Transverse colon (tissue), 3 donors: ENCODE data around the gene SEC24C.
"Not testable (repeated sequence)": the region's sequence is repeated elsewhere in the genome, so short reads cannot be mapped to it uniquely, and the experiment has no call there.

Experiments
- EP300 ChIP-seq: sonication (generic); formaldehyde crosslinking; IDR thresholded peaks from one replicate; pipeline ENCODE4 v1.6.1; 2017; ENCODE audit warnings: antibody characterized with exemption, low read depth
- POLR2A ChIP-seq: fragments of 450-650 bp; IDR thresholded peaks from one replicate; pipeline ENCODE4 v1.6.1; 2016; ENCODE audit warnings: antibody characterized with exemption, mild to moderate bottlenecking, moderate library complexity
- TF ChIP-seq, protein P1 (sequence below), 5 experiments: fragments of 200-600 bp in 3 of 5; fragments of 450-650 bp in 2 of 5; sonication (generic) in 3 of 5; IDR thresholded peaks; 1 replicate in 2 of 5; 2 replicates in 3 of 5; pipeline ENCODE4 v1.5.1; 2016 to 2017; ENCODE audit warnings: antibody characterized with exemption in 5 of 5, inconsistent platforms in 3 of 5, mild to moderate bottlenecking in 2 of 5, moderate library complexity in 1 of 5

DNA sequence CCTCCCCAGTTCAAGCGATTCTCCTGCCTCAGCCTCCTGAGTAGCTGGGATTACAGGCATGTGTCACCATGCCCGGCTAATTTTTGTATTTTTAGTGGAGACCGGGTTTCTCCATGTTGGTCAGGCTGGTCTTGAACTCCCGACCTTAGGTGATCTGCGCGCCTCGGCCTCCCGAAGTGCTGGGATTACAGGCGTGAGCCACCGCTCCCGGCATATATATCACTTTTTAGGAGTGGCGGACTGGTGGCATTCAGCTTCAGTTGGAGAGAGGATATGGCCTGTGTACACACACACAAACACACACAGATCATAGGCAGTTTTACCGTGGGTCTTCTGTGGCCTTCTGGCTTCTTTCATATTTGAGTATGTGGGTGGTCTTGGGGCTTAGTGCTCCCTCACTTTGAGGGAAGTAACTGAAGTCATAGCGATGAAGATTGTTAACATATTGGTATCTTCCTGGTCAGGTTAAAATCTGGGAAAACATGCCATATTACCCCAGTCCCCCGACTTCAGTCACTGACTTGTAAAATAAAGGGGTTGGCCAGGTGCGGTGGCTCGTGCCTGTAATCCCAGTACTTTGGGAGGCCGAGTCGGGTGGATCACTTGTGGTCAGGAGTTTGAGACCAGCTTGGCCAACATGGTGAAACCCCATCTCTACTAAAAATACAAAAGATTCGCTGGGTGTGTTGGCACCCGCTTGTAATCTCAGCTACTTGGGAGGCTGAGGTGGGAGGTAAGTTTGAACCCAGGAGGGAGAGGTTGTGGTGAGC is 43.0 kb downstream of the SEC24C start:
- TF ChIP-seq, protein P1, sequence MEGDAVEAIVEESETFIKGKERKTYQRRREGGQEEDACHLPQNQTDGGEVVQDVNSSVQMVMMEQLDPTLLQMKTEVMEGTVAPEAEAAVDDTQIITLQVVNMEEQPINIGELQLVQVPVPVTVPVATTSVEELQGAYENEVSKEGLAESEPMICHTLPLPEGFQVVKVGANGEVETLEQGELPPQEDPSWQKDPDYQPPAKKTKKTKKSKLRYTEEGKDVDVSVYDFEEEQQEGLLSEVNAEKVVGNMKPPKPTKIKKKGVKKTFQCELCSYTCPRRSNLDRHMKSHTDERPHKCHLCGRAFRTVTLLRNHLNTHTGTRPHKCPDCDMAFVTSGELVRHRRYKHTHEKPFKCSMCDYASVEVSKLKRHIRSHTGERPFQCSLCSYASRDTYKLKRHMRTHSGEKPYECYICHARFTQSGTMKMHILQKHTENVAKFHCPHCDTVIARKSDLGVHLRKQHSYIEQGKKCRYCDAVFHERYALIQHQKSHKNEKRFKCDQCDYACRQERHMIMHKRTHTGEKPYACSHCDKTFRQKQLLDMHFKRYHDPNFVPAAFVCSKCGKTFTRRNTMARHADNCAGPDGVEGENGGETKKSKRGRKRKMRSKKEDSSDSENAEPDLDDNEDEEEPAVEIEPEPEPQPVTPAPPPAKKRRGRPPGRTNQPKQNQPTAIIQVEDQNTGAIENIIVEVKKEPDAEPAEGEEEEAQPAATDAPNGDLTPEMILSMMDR (IDR thresholded peaks at IDR 0.05), result not testable (repeated sequence)
- TF ChIP-seq EP300, POLR2A: not testable (repeated sequence)
